GM23338 (cell line): ENCODE results near the gene CORO7. TPM values are rescaled to one million over a fixed set of nuclear protein-coding genes. Genes with fewer than 3 reads are reported as not detected.

Experiments
- ATAC-seq: fragments of 200-7000 bp; cut with Tn5 transposase; 3 replicates; pipeline ENCODE4 v1.9.1; 2020
- DNase-seq: peaks from one replicate; pipeline ENCODE4 v3.0.0-alpha.2; 2015; ENCODE audit warnings: low spot score
- H2AFZ ChIP-seq: fragments of 200-600 bp; sonication (generic); 2 replicates; pipeline ENCODE4 v1.8.0; 2016; ENCODE audit warnings: antibody characterized with exemption, mild to moderate bottlenecking, moderate library complexity
- H3F3A ChIP-seq: fragments of 200-600 bp; sonication (generic); replicated peaks from 2 replicates; pipeline ENCODE4 v1.8.0; 2017; ENCODE audit warnings: antibody characterized with exemption, mixed run types, low read depth
- H3K27ac ChIP-seq: fragments of 200-600 bp; sonication (generic); 2 replicates; pipeline ENCODE4 v1.6.1; 2016; ENCODE audit warnings: low read depth
- H3K27me3 ChIP-seq: fragments of 200-600 bp; sonication (generic); 2 replicates; pipeline ENCODE4 v1.8.0; 2016; ENCODE audit warnings: mild to moderate bottlenecking, mixed run types, moderate library complexity; ENCODE audit not compliant: insufficient read depth
- H3K36me3 ChIP-seq: fragments of 200-600 bp; sonication (generic); 2 replicates; pipeline ENCODE4 v1.8.0; 2016; ENCODE audit warnings: mild to moderate bottlenecking; ENCODE audit not compliant: insufficient read depth
- H3K4me1 ChIP-seq: fragments of 200-600 bp; sonication (generic); 2 replicates; pipeline ENCODE4 v1.8.0; 2016; ENCODE audit warnings: mild to moderate bottlenecking, moderate library complexity; ENCODE audit not compliant: insufficient read depth
- H3K4me2 ChIP-seq: fragments of 200-600 bp; sonication (generic); 2 replicates; pipeline ENCODE4 v1.7.1; 2017; ENCODE audit warnings: mixed run types
- H3K4me3 ChIP-seq: fragments of 200-600 bp; sonication (generic); 2 replicates; pipeline ENCODE4 v1.6.1; 2016; ENCODE audit warnings: mixed run types
- H3K79me2 ChIP-seq: fragments of 200-600 bp; sonication (generic); replicated peaks from 2 replicates; pipeline ENCODE4 v1.8.0; 2017; ENCODE audit warnings: mild to moderate bottlenecking; ENCODE audit not compliant: insufficient read depth
- H3K9me2 ChIP-seq: fragments of 200-600 bp; sonication (generic); 2 replicates; pipeline ENCODE4 v1.8.0; 2017; ENCODE audit not compliant: insufficient read depth
- H4K20me1 ChIP-seq: fragments of 200-600 bp; sonication (generic); replicated peaks from 2 replicates; pipeline ENCODE4 v1.8.0; 2017; ENCODE audit warnings: mild to moderate bottlenecking; ENCODE audit not compliant: insufficient read depth
- H3K27ac Mint-ChIP-seq: 2 replicates; pipeline ENCODE4 v1.8.0; 2020; ENCODE audit warnings: inconsistent platforms, mild to moderate bottlenecking, moderate library complexity, mixed read lengths
- H3K27me3 Mint-ChIP-seq: 3 replicates; pipeline ENCODE4 v1.8.0; 2022; ENCODE audit warnings: low read depth, mild to moderate bottlenecking, moderate library complexity, mixed read lengths, inconsistent platforms; ENCODE audit not compliant: insufficient read depth, poor library complexity
- H3K36me3 Mint-ChIP-seq: 3 replicates; pipeline ENCODE4 v1.8.0; 2021; ENCODE audit warnings: low read depth, mild to moderate bottlenecking, inconsistent platforms, moderate library complexity, mixed read lengths
- H3K4me1 Mint-ChIP-seq: 3 replicates; pipeline ENCODE4 v1.8.0; 2020; ENCODE audit warnings: mild to moderate bottlenecking, inconsistent platforms, mixed read lengths
- H3K4me3 Mint-ChIP-seq: 3 replicates; pipeline ENCODE4 v1.8.0; 2021; ENCODE audit warnings: moderate library complexity, mild to moderate bottlenecking, inconsistent platforms, mixed read lengths
- H3K9me3 Mint-ChIP-seq: 3 replicates; pipeline ENCODE4 v1.8.0; 2020; ENCODE audit warnings: moderate library complexity, mild to moderate bottlenecking, inconsistent platforms, mixed read lengths
- CTCF ChIP-seq, 2 experiments: fragments of 200-600 bp in 1 of 2; sonication (generic) in 1 of 2; conservative IDR thresholded peaks; 2 replicates each; pipeline versions ENCODE4 v1.5.1 to v1.6.1; 2016 to 2017; ENCODE audit warnings: antibody characterized with exemption in 2 of 2, low read depth in 2 of 2, mild to moderate bottlenecking in 2 of 2, moderate library complexity in 1 of 2
- ETS1 ChIP-seq: IDR thresholded peaks from 2 replicates; pipeline ENCODE4 v1.6.1; 2016; ENCODE audit warnings: antibody characterized with exemption
- EZH2 ChIP-seq: fragments of 200-600 bp; sonication (generic); IDR thresholded peaks from one replicate; pipeline ENCODE4 v1.8.0; 2017; ENCODE audit warnings: antibody characterized with exemption, mild to moderate bottlenecking, low read depth; ENCODE audit not compliant: unreplicated experiment
- EZH2phosphoT487 ChIP-seq: fragments of 200-600 bp; sonication (generic); IDR thresholded peaks from one replicate; pipeline ENCODE4 v1.8.1; 2018; ENCODE audit warnings: antibody characterized with exemption; ENCODE audit not compliant: unreplicated experiment
- NANOG ChIP-seq: IDR thresholded peaks from 2 replicates; pipeline ENCODE4 v1.6.1; 2016; ENCODE audit warnings: antibody characterized with exemption, borderline replicate concordance
- REST ChIP-seq: IDR thresholded peaks from one replicate; pipeline ENCODE4 v1.6.1; 2018; ENCODE audit warnings: antibody characterized with exemption; ENCODE audit not compliant: unreplicated experiment
- STAT1 ChIP-seq: IDR thresholded peaks from one replicate; pipeline ENCODE4 v1.6.1; 2016; ENCODE audit warnings: antibody characterized with exemption; ENCODE audit not compliant: unreplicated experiment
- ZNF114 ChIP-seq: fragments of 250-450 bp; sonication (Bioruptor Pico); IDR thresholded peaks from 2 replicates; pipeline ENCODE4 v1.5.0; 2020; ENCODE audit warnings: mild to moderate bottlenecking, moderate library complexity
- polyA plus RNA-seq: library from polyadenylated mRNA; unstranded; fragments of >200 nt; fragmentation: Nextera tagmentation; extraction: Ambion mirVana; gene quantifications from 2 replicates; pipeline ENCODE4 v1.2.1, GENCODE V29; 2016
- total RNA-seq: library from RNA; depleted of rRNA; stranded (reverse); fragments of >200 nt; shearing (Covaris generic); gene quantifications from 2 replicates; pipeline ENCODE4 v1.2.3, GENCODE V29; 2014

Gene CORO7
- total and polyA plus RNA-seq, 2 experiments from 2014 or later, result 14.2 to 46.4 TPM

- Histone ChIP-seq H3K4me3 (no peak overlapping the region), H3K36me3 (no peaks in the 10 kb centered on the region), H2AFZ (no peak overlapping the region), H3K79me2 (peaks cover 9% of the 10 kb centered on the region), H4K20me1 (no peaks in the 10 kb centered on the region), H3K4me1 (peaks cover 35% of the 10 kb centered on the region), H3K4me2 (no peak overlapping the region), H3K27ac (no peak overlapping the region), H3K27me3 (peaks cover 3% of the 10 kb centered on the region; the same call in 1 of the 2 replicates), H3K9me2 (no peaks in the 10 kb centered on the region), H3F3A (peaks cover 20% of the 10 kb centered on the region; the same call in 1 of the 2 replicates)
- Mint-ChIP-seq H3K36me3 (no peaks in the 10 kb centered on the region), H3K9me3 (no peaks in the 10 kb centered on the region), H3K4me1 (peaks cover 17% of the 10 kb centered on the region; the same call in 2 of the 3 replicates), H3K4me3 (no peak overlapping the region), H3K27ac (no peak overlapping the region), H3K27me3 (peaks cover 19% of the 10 kb centered on the region)
- no peak for DNase-seq
- ATAC-seq, result no peak
- no peak for TF ChIP-seq STAT1
- TF ChIP-seq REST, result no peak
- TF ChIP-seq ZNF114 (CRISPR knock-in tag), result no peak
- no peak for TF ChIP-seq EZH2phosphoT487
- TF ChIP-seq NANOG, result no peak
- no peak for TF ChIP-seq CTCF (conservative IDR thresholded peaks at IDR 0.05; ENCODE audit: low read depth in 2 of 2)
- no peak for TF ChIP-seq EZH2
- TF ChIP-seq ETS1, result no peak
These were observed 46.2 kb downstream of the CORO7 start for GRCh38 chr16:4370151-4370550.
